Lower lobe of right lung (tissue), 2 donors: ENCODE results near the gene SLC25A26. TPM values are rescaled to one million over a fixed set of nuclear protein-coding genes. Genes with fewer than 3 reads are reported as not detected.
A peak's percentile ranks its signal among the peaks of the same experiment; 100 is the strongest.

Source experiments
- ATAC-seq, 2 donors: fragments of 200-7000 bp; cut with Tn5 transposase; one replicate each; pipeline ENCODE4 v1.9.1; 2020 to 2022; ENCODE audit warnings: mild to moderate bottlenecking in 2 of 2, moderate library complexity in 2 of 2
- DNase-seq: peaks from one replicate; pipeline ENCODE4 v3.0.0-alpha.2; 2020
- H3K27ac ChIP-seq: fragments of 200-600 bp; one replicate; pipeline ENCODE4 v1.8.0; 2022
- H3K27me3 ChIP-seq: fragments of 200-600 bp; one replicate; pipeline ENCODE4 v1.8.0; 2022; ENCODE audit warnings: low read depth
- H3K36me3 ChIP-seq: fragments of 200-600 bp; one replicate; pipeline ENCODE4 v1.8.0; 2022; ENCODE audit warnings: mild to moderate bottlenecking
- H3K4me1 ChIP-seq: fragments of 200-600 bp; one replicate; pipeline ENCODE4 v1.8.0; 2022
- H3K4me3 ChIP-seq: fragments of 200-600 bp; one replicate; pipeline ENCODE4 v1.8.0; 2022; ENCODE audit warnings: mild to moderate bottlenecking
- H3K9me3 ChIP-seq: fragments of 200-600 bp; one replicate; pipeline ENCODE4 v1.8.0; 2022
- CTCF ChIP-seq: fragments of 200-600 bp; IDR thresholded peaks from one replicate; pipeline ENCODE4 v1.8.0; 2022; ENCODE audit warnings: antibody characterized with exemption, mild to moderate bottlenecking
- intact Hi-C: fragments of 100-400 bp; cut with DNase I; formaldehyde crosslinking; loops from one replicate; pipeline ENCODE4 v1.11.0; 2022
- total RNA-seq: library from RNA; stranded (reverse); fragmentation: NEBNext Ultra II Directional; extraction: Animal tissue kit (Norgen Biotek cat#: 25700); gene quantifications from one replicate; pipeline ENCODE4 v1.2.1, GENCODE V29; 2021
- donor health status: DM: no; HTN: yes; CAD: no; lungs with severe emphysema.

The SLC25A26 gene
- total RNA-seq, 1 donor from 2014 or later = 18.8 TPM

- no peak for TF ChIP-seq CTCF
- H3K4me1 ChIP-seq = no peaks in the 10 kb centered on the region
- no peaks in the 10 kb centered on the region for H3K27me3 ChIP-seq
- no peak overlapping the region for H3K27ac ChIP-seq
- peaks cover 82% of the 10 kb centered on the region for H3K36me3 ChIP-seq
- no peak for DNase-seq
- H3K9me3 ChIP-seq = no peaks in the 10 kb centered on the region
- intact Hi-C loops = no loop called here
- ATAC-seq = no peak
- no peak overlapping the region for H3K4me3 ChIP-seq
These were observed 157.0 kb downstream of the SLC25A26 start for GRCh38 chr3:66377800-66378199.

DNA sequence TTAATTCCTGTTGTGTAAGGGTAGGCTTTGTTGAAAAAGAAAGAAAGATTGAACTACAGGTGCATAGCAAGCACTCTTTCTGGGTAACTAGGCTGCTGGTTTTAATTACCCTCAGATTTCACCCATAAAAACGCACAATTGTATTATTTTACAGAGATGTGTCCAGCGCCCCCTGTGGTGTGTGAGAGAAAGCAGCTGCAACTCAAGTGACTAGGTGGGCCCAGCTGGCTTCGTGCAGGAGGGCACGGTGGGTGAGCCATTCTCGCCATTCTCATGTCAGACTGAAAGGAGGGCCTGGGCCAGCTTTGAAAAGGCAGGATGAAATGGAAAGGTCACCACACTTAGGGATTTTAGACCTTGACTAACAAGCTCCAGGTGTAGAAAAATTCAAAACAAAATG is 157.5 kb downstream of the SLC25A26 start:
- ATAC-seq (no peak), DNase-seq (no peak)
- Histone ChIP-seq H3K9me3 (no peaks in the 10 kb centered on the region), H3K4me3 (no peak overlapping the region), H3K36me3 (peaks cover 87% of the 10 kb centered on the region), H3K4me1 (no peaks in the 10 kb centered on the region), H3K27ac (no peak overlapping the region), H3K27me3 (no peaks in the 10 kb centered on the region)
- intact Hi-C loops = no loop called here
- peak; percentile 40 for TF ChIP-seq CTCF

DNA sequence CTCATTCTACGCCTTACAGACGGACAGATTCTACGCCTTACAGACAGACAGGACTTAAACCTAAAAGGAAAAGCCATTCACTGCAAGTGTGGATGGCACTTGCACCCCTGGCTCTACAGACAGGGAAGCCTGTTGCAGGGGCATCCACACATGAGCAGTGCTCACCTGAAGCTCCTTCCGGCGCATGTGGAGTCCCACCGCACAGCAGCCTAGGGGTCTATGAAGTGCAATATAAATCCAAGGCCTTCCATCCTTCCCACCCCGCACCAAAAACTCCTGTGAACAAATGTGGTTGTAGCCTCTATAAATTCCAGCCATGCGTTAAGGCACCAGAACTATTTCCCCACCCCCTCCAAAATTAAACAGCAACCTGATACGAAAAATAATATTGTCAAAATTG is 158.8 kb downstream of the SLC25A26 start:
- DNase-seq (no peak), ATAC-seq (no peak)
- no peak overlapping the region for H3K27ac ChIP-seq
- no peak overlapping the region for H3K4me3 ChIP-seq
- no peaks in the 10 kb centered on the region for H3K27me3 ChIP-seq
- intact Hi-C loops = no loop called here
- H3K4me1 ChIP-seq = no peaks in the 10 kb centered on the region
- no peaks in the 10 kb centered on the region for H3K9me3 ChIP-seq
- TF ChIP-seq CTCF = no peak
- peaks cover 96% of the 10 kb centered on the region for H3K36me3 ChIP-seq

DNA sequence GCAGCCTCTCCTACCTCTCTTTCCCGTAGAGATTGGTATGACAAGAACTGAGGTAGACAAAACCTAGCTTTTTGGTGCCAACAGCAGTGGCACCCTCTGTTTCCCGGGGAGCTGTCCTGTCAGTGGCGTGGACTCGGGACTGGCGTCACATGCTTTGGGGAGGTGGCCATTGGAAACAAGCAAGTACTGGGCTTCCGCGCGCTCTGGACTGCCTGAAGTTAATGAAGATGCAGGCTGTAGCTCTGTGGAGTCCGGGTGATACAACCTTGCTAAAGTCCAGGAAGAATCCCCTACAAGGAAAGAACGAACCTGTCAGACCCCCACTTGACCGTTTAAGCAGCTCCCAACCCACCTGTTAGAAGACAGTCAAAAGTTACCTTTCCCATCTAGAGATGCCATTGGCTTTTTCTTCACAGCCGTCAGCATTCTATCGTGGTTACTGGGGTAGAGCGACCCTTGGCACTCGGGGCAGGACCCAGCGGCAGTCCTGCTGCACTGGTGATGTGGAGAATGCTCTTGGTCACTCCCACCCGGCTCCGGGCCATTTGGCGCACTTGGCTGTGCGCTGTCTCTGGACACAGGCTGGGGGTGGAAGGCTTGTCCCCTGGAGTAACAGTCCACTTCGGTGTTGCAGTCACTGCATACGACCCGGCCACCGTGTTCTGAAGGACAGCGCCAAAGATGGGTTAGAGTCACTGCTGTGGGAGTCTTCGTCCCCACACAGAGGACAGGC is 159.6 kb downstream of the SLC25A26 start:
- intact Hi-C loops = no loop called here
- Histone ChIP-seq H3K27ac (no peak overlapping the region), H3K9me3 (no peaks in the 10 kb centered on the region), H3K4me1 (no peaks in the 10 kb centered on the region), H3K36me3 (peaks cover 100% of the 10 kb centered on the region), H3K27me3 (no peaks in the 10 kb centered on the region), H3K4me3 (no peak overlapping the region)
- no peak for TF ChIP-seq CTCF
- ATAC-seq (no peak), DNase-seq (no peak)

DNA sequence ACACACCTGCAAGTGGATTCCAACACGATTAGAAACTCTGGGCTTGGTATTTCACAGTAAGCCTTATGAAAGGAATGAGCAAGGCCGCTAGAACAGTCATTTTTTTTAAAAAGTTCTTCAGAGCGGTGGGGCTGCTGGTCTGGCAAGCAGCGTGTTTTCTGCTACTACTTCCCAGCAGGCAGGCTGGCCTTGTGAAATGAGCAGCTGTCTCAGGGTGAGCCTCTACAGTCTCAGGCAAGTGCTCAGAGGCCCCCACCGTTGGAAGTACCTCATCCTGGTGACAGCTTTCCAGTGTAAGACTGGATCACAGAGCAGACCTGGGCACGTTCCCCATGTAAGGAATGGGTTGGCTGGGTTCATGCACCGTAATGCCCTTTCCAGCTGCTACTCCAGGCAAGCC is 160.8 kb downstream of the SLC25A26 start:
- no peaks in the 10 kb centered on the region for H3K9me3 ChIP-seq
- H3K27me3 ChIP-seq = no peaks in the 10 kb centered on the region
- TF ChIP-seq CTCF = no peak
- H3K27ac ChIP-seq = no peak overlapping the region
- intact Hi-C loops = no loop called here
- ATAC-seq (no peak), DNase-seq (no peak)
- H3K36me3 ChIP-seq = peaks cover 100% of the 10 kb centered on the region
- no peak overlapping the region for H3K4me3 ChIP-seq
- no peaks in the 10 kb centered on the region for H3K4me1 ChIP-seq
